Measurements from ENCODE around the gene FRZB.
"Not testable (repeated sequence)": the region's sequence is repeated elsewhere in the genome, so short reads cannot be mapped to it uniquely, and the experiment has no call there.

FRZB gene

DNA sequence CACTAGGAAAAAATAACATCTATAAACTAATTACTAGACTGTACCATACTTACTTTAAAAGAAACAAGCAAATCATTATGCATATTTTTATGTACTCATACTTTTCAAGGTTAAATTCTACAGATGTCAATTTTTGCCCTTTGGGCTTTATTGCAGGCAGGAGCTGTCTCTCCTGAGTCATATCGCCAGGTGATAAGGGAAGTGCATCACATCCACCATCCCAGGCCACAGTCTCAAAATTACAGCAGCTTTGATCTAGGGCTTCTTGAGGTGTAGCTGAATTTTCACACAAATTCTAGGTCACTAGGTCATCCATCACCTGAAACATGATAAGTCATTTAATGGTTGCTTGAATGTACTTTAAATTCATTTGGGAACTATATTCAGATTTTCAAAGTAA, 38.4 kb upstream of the FRZB start:
- Histone ChIP-seq H3K4me1 (ENCODE audit: control insufficient read depth, insufficient read depth, low read length) (no peaks in the 10 kb centered on the region), H3K4me3 (ENCODE audit: low read length) (no peak overlapping the region), H3K36me3 (ENCODE audit: control insufficient read depth, insufficient read depth, low read length) (no peaks in the 10 kb centered on the region), H3K27me3 (ENCODE audit: control insufficient read depth, insufficient read depth, low read length) (no peaks in the 10 kb centered on the region), H3K9me3 (ENCODE audit: control insufficient read depth, insufficient read depth, low read length) (no peaks in the 10 kb centered on the region), H3K27ac (ENCODE audit: low read length) (no peak overlapping the region)
- no CpG with 5 or more reads among the region's 1 CpG for WGBS (ENCODE audit: insufficient coverage, insufficient read length)
- DNase-seq (ENCODE audit: low read depth, low spot score), result no peak

DNA sequence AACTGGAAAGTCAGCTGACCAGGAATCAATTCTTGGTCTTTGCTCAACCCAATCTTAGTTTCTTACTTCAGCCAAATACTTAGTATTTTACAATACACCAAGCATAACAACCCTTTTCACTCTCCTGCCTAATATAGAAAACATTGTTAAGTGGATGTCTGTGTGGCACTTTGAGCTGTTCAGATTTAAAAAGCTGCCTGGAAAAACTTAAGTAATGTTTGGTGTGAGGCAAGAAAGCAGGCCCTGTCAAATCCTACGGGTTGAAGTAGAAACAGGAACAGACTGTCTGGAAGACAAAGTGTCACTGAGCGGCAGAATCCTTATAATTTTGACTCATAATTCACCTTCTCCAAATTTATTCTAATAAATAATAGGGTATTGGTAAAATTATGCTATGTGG, 37.1 kb upstream of the FRZB start:
- DNase-seq (ENCODE audit: low read depth, low spot score), result no peak
- H3K9me3 ChIP-seq (ENCODE audit: control insufficient read depth, insufficient read depth, low read length), result no peaks in the 10 kb centered on the region
- no peak overlapping the region for H3K27ac ChIP-seq (ENCODE audit: low read length)
- no peaks in the 10 kb centered on the region for H3K4me1 ChIP-seq (ENCODE audit: control insufficient read depth, insufficient read depth, low read length)
- H3K27me3 ChIP-seq (ENCODE audit: control insufficient read depth, insufficient read depth, low read length), result no peaks in the 10 kb centered on the region
- no CpG with 5 or more reads among the region's 2 CpGs for WGBS (ENCODE audit: insufficient coverage, insufficient read length)
- no peaks in the 10 kb centered on the region for H3K36me3 ChIP-seq (ENCODE audit: control insufficient read depth, insufficient read depth, low read length)
- H3K4me3 ChIP-seq (ENCODE audit: low read length), result no peak overlapping the region

DNA sequence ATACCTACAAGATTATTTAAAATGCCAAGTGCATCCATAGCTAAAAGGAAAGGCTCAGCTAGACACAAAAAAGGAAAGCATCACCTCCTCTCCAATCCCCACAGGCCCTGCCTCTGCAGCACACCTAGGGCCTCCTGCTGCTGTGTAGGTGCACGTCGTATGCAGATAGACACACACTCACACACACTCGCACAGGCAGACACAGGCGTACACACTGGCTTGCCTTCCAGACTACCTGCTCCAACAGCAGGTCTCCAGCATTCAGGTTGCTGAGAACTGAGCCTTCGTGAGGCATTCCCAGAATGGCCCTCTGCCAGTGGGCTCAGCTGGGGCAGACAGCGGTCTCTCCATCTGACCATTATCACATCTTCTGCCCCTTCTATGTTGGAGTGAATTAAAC, 35.3 kb upstream of the FRZB start:
- no peak overlapping the region for H3K27ac ChIP-seq (ENCODE audit: low read length)
- H3K4me1 ChIP-seq (ENCODE audit: control insufficient read depth, insufficient read depth, low read length), result no peaks in the 10 kb centered on the region
- H3K36me3 ChIP-seq (ENCODE audit: control insufficient read depth, insufficient read depth, low read length), result no peaks in the 10 kb centered on the region
- no CpG with 5 or more reads among the region's 6 CpGs for WGBS (ENCODE audit: insufficient coverage, insufficient read length)
- no peak overlapping the region for H3K4me3 ChIP-seq (ENCODE audit: low read length)
- H3K9me3 ChIP-seq (ENCODE audit: control insufficient read depth, insufficient read depth, low read length), result no peaks in the 10 kb centered on the region
- DNase-seq (ENCODE audit: low read depth, low spot score), result no peak
- no peaks in the 10 kb centered on the region for H3K27me3 ChIP-seq (ENCODE audit: control insufficient read depth, insufficient read depth, low read length)

DNA sequence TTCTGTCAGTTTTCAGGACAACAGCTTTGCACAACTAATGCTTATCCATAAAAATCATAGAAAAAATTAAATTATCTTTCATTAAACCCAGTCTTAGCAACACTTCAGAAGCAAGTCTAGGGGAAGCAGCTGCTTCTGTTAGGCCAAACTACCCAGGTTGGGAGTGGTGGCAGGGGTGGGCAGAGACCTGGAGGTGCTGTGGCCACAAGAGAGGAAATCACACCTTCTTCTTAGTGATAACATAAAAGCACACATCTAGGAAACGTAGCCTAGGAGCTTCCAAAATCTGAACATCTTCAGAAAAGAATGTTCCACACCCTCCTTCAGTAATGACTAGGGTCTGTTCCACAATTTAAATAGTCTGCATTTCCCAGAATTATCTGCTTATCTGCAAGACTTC, 32.3 kb upstream of the FRZB start:
- Histone ChIP-seq H3K9me3 (ENCODE audit: control insufficient read depth, insufficient read depth, low read length) (no peaks in the 10 kb centered on the region), H3K27ac (ENCODE audit: low read length) (no peak overlapping the region), H3K4me3 (ENCODE audit: low read length) (no peak overlapping the region), H3K27me3 (ENCODE audit: control insufficient read depth, insufficient read depth, low read length) (no peaks in the 10 kb centered on the region; the same call in 1 of the 2 replicates), H3K36me3 (ENCODE audit: control insufficient read depth, insufficient read depth, low read length) (no peaks in the 10 kb centered on the region), H3K4me1 (ENCODE audit: control insufficient read depth, insufficient read depth, low read length) (no peaks in the 10 kb centered on the region)
- WGBS (ENCODE audit: insufficient coverage, insufficient read length), result no CpG with 5 or more reads among the region's 1 CpG
- DNase-seq (ENCODE audit: low read depth, low spot score), result no peak

DNA sequence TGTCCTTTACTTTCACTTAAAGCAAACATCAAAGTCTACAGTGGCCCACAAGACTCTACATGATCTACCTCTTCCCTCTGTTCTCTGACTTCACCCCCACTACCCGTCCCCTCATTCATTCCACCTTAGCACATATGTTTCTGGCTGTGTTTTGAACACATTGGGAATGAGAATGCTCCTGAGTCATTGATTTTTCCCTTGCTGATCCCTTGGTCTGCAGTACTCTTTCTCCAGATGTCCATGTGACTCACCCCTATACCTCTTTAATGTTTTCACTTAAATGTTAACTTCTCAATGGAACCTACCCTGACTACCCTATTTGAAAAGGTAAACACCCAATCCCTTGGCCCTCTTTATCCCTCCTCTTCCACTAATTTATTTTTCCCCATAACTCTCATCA, 30.7 kb upstream of the FRZB start:
- no peaks in the 10 kb centered on the region; the same call in 1 of the 2 replicates for H3K27me3 ChIP-seq (ENCODE audit: control insufficient read depth, insufficient read depth, low read length)
- no peaks in the 10 kb centered on the region for H3K36me3 ChIP-seq (ENCODE audit: control insufficient read depth, insufficient read depth, low read length)
- H3K27ac ChIP-seq (ENCODE audit: low read length), result no peak overlapping the region
- no peak overlapping the region for H3K4me3 ChIP-seq (ENCODE audit: low read length)
- H3K9me3 ChIP-seq (ENCODE audit: control insufficient read depth, insufficient read depth, low read length), result no peaks in the 10 kb centered on the region
- H3K4me1 ChIP-seq (ENCODE audit: control insufficient read depth, insufficient read depth, low read length), result no peaks in the 10 kb centered on the region
- no peak for DNase-seq (ENCODE audit: low read depth, low spot score)
- WGBS (ENCODE audit: insufficient coverage, insufficient read length), result no CpG with 5 or more reads among the region's 1 CpG

DNA sequence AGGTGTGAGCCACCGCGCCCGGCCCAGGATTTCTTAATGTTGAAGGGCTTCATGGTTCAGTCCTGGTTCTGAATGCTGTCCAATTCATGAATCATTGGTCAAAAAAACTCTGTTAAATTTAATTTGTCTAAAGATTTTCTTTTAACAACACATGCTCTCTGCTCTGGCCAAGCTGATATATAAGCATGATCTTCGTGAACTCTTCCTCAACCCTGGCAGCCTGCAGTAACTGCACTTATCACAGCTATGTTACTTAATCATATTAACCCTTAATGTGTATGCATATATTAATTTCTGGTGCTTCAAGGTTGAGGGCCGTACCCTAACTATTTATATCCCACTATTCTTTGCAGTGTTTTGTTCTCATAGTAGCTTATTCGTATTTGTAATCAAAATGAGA, 29.4 kb upstream of the FRZB start:
- Histone ChIP-seq H3K27me3 (ENCODE audit: control insufficient read depth, insufficient read depth, low read length) (no peaks in the 10 kb centered on the region; the same call in 1 of the 2 replicates), H3K4me1 (ENCODE audit: control insufficient read depth, insufficient read depth, low read length) (no peaks in the 10 kb centered on the region), H3K4me3 (ENCODE audit: low read length) (no peak overlapping the region), H3K27ac (ENCODE audit: low read length) (no peak overlapping the region), H3K36me3 (ENCODE audit: control insufficient read depth, insufficient read depth, low read length) (no peaks in the 10 kb centered on the region), H3K9me3 (ENCODE audit: control insufficient read depth, insufficient read depth, low read length) (no peaks in the 10 kb centered on the region)
- no CpG with 5 or more reads among the region's 6 CpGs for WGBS (ENCODE audit: insufficient coverage, insufficient read length)
- DNase-seq (ENCODE audit: low read depth, low spot score), result no peak

DNA sequence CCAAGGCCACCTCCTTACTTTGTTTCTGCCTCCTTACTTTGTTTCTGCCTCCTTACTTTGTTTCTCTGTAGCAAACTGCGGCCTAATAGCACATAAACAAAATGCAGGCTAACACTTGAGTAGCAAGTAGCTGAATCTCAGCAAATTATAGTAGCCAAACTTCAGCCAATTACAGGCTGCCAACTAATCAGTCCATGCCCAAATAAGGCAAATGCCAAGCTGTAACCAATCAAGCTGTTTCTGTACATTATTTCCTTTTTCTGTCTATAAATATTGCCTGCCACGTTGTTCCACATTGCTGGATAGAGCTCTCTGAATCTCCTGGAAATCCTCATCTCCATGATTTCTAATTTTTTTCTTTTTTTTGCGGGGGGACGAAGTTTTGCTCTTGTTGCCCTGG, 28.7 kb upstream of the FRZB start:
- Histone ChIP-seq H3K9me3 (ENCODE audit: control insufficient read depth, insufficient read depth, low read length) (no peaks in the 10 kb centered on the region), H3K27me3 (ENCODE audit: control insufficient read depth, insufficient read depth, low read length) (no peaks in the 10 kb centered on the region; the same call in 1 of the 2 replicates), H3K36me3 (ENCODE audit: control insufficient read depth, insufficient read depth, low read length) (no peaks in the 10 kb centered on the region), H3K27ac (ENCODE audit: low read length) (no peak overlapping the region), H3K4me3 (ENCODE audit: low read length) (no peak overlapping the region), H3K4me1 (ENCODE audit: control insufficient read depth, insufficient read depth, low read length) (no peaks in the 10 kb centered on the region)
- DNase-seq (ENCODE audit: low read depth, low spot score), result no peak
- no CpG with 5 or more reads among the region's 4 CpGs for WGBS (ENCODE audit: insufficient coverage, insufficient read length)

DNA sequence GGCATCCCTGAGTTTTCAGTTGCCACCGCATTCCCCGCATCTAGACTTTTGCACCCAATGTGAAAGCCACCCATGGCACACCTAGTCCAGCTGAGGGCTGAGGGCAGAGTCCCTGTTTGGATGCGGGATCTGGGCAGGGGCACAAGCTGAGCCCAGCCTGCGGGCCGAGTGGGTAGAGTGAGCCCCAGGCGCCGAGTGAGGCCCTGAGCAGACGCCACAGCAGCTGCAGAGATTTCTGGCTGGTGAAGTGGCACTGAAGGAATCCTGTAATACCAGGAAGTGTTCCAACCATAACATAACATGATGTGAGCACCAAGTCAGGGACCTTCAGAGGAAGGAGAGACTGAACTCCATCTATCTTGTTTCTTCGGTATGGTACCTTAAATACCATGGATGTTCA, 27.7 kb upstream of the FRZB start:
- Histone ChIP-seq H3K27me3 (ENCODE audit: control insufficient read depth, insufficient read depth, low read length) (no peaks in the 10 kb centered on the region; the same call in 1 of the 2 replicates), H3K4me1 (ENCODE audit: control insufficient read depth, insufficient read depth, low read length) (no peaks in the 10 kb centered on the region), H3K9me3 (ENCODE audit: control insufficient read depth, insufficient read depth, low read length) (no peaks in the 10 kb centered on the region), H3K36me3 (ENCODE audit: control insufficient read depth, insufficient read depth, low read length) (no peaks in the 10 kb centered on the region), H3K27ac (ENCODE audit: low read length) (no peak overlapping the region), H3K4me3 (ENCODE audit: low read length) (no peak overlapping the region)
- no peak for DNase-seq (ENCODE audit: low read depth, low spot score)
- no CpG with 5 or more reads among the region's 9 CpGs for WGBS (ENCODE audit: insufficient coverage, insufficient read length)

DNA sequence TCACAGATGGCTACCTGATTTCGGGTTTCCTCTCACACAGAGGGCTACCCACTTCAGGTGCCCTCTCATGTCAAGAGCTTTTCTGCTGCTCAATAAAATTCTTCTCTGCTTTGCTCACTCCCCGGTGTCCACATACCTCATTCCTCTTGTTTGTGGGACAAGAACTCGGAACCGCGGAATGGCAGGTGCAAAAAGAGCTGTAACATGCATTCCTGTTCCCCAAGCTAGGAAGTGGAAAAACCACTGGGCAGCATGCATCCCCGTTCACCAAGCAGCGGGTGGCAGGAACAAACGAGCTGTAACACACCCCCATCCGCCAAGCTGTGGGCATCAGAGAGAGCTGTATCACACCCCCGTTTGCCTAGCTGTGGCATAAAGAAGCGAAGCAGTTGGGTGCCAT, 27.2 kb upstream of the FRZB start:
- Histone ChIP-seq H3K9me3 (ENCODE audit: control insufficient read depth, insufficient read depth, low read length) (no peaks in the 10 kb centered on the region), H3K4me1 (ENCODE audit: control insufficient read depth, insufficient read depth, low read length) (no peaks in the 10 kb centered on the region), H3K36me3 (ENCODE audit: control insufficient read depth, insufficient read depth, low read length) (no peaks in the 10 kb centered on the region), H3K27me3 (ENCODE audit: control insufficient read depth, insufficient read depth, low read length) (no peaks in the 10 kb centered on the region; the same call in 1 of the 2 replicates), H3K27ac (ENCODE audit: low read length) (no peak overlapping the region), H3K4me3 (ENCODE audit: low read length) (no peak overlapping the region)
- no peak for DNase-seq (ENCODE audit: low read depth, low spot score)
- no CpG with 5 or more reads among the region's 11 CpGs for WGBS (ENCODE audit: insufficient coverage, insufficient read length)

DNA sequence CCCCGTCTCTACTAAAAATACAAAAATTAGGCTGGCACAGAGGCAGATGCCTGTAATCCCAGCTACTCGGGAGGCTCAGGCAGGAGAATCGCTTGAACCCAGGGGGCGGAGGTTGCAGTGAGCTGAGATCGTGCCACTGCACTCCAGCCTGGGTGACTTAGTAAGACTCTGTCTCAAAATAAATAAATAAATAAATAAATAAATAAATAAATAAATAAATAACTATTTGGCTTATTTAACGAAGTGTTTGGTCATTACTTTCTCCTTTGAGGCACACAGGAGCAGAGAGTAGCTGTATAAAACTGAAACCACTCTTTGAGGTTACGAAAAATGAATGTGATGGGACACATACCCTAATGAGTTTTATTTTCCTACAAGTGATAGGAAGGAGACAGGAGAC, 26.6 kb upstream of the FRZB start:
- not testable (repeated sequence) for H3K27me3 ChIP-seq (ENCODE audit: control insufficient read depth, insufficient read depth, low read length)

DNA sequence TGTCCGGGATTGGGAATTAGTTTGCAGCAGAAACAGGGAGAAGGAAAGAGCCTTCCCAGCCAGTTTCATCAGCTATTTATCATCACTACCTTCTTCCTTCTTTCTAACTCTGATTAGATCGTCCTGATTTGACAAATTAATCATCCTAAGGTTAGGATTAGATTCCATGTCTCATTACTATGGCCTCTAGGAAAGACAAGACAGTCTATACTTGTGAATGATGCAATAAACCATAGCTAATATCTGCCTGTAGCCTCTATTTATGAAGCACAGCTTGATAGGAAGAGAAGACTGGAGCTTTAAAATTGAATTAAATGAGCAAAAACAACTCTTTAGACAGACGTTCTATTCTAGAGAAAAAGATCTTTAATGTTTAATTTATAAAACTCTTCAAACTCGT, 25.2 kb upstream of the FRZB start:
- H3K4me3 ChIP-seq (ENCODE audit: low read length), result no peak overlapping the region
- no peaks in the 10 kb centered on the region for H3K4me1 ChIP-seq (ENCODE audit: control insufficient read depth, insufficient read depth, low read length)
- no peaks in the 10 kb centered on the region for H3K9me3 ChIP-seq (ENCODE audit: control insufficient read depth, insufficient read depth, low read length)
- H3K36me3 ChIP-seq (ENCODE audit: control insufficient read depth, insufficient read depth, low read length), result no peaks in the 10 kb centered on the region
- H3K27ac ChIP-seq (ENCODE audit: low read length), result no peak overlapping the region
- no peaks in the 10 kb centered on the region; the same call in 1 of the 2 replicates for H3K27me3 ChIP-seq (ENCODE audit: control insufficient read depth, insufficient read depth, low read length)
- no peak for DNase-seq (ENCODE audit: low read depth, low spot score)
- WGBS (ENCODE audit: insufficient coverage, insufficient read length), result no CpG with 5 or more reads among the region's 4 CpGs

More for the DNA sequence above, 26.6 kb upstream of the FRZB start:
- H3K4me3 ChIP-seq (ENCODE audit: low read length); DNase-seq (ENCODE audit: low read depth, low spot score); H3K36me3 ChIP-seq (ENCODE audit: control insufficient read depth, insufficient read depth, low read length); H3K27ac ChIP-seq (ENCODE audit: low read length); H3K4me1 ChIP-seq (ENCODE audit: control insufficient read depth, insufficient read depth, low read length); H3K9me3 ChIP-seq (ENCODE audit: control insufficient read depth, insufficient read depth, low read length): not testable (repeated sequence)
- no CpG with 5 or more reads among the region's 7 CpGs for WGBS (ENCODE audit: insufficient coverage, insufficient read length)

All from iPS DF 6.9 (cell line).